HG02981 (cell line): ENCODE measurements around the gene GJC1.
"Not testable (repeated sequence)": the region's sequence is repeated elsewhere in the genome, so short reads cannot be mapped to it uniquely, and the experiment has no call there.

ENCODE experiments used
- ATAC-seq: cut with Tn5 transposase; IDR thresholded peaks from one replicate; pipeline ENCODE4 v1.9.1; 2021; ENCODE audit warnings: mild to moderate bottlenecking, moderate library complexity; ENCODE audit not compliant: unreplicated experiment

GJC1 gene

GRCh38 chr17:44763170-44763569 lies 66.9 kb downstream of the GJC1 start:
- no peak for ATAC-seq

- no peak for ATAC-seq
Measured at GRCh38 chr17:44761932-44762810, 67.9 kb downstream of the GJC1 start.

- ATAC-seq = no peak
Measured at GRCh38 chr17:44760474-44761308, 69.4 kb downstream of the GJC1 start.

GRCh38 chr17:44759916-44760243 lies 70.2 kb downstream of the GJC1 start:
- ATAC-seq = no peak

- no peak for ATAC-seq
Measured at GRCh38 chr17:44759086-44759915, 70.8 kb downstream of the GJC1 start.

GRCh38 chr17:44758414-44759085 lies 71.5 kb downstream of the GJC1 start, which contains the start of gene ADAM11:
TSS of gene ADAM11 (plus strand) at chr17:44758988. CDS start at chr17:44759200, 212 bp downstream.
- ATAC-seq = no peak

- ATAC-seq = no peak
Measured at GRCh38 chr17:44757918-44758413, 72.1 kb downstream of the GJC1 start.

- no peak for ATAC-seq
Measured at GRCh38 chr17:44757045-44757917, 72.8 kb downstream of the GJC1 start.

- ATAC-seq = not testable (repeated sequence)
Measured at GRCh38 chr17:44755180-44755579, 74.9 kb downstream of the GJC1 start.

- ATAC-seq = no peak
Measured at GRCh38 chr17:44754276-44754675, 75.8 kb downstream of the GJC1 start.

GRCh38 chr17:44752953-44753861 lies 76.9 kb downstream of the GJC1 start:
- ATAC-seq = no peak

- no peak for ATAC-seq
Measured at GRCh38 chr17:44751806-44752205, 78.3 kb downstream of the GJC1 start.

GRCh38 chr17:44751331-44751730 lies 78.8 kb downstream of the GJC1 start:
- no peak for ATAC-seq

GRCh38 chr17:44749980-44750318 lies 80.1 kb downstream of the GJC1 start:
- no peak for ATAC-seq

GRCh38 chr17:44749076-44749979 lies 80.8 kb downstream of the GJC1 start:
- ATAC-seq = no peak
